ENCODE results near the gene SIRPG. TPM values are rescaled to one million over a fixed set of nuclear protein-coding genes. Genes with fewer than 3 reads are reported as not detected.

Gene SIRPG
- total RNA-seq, 1 donor from 2014 or later = not detected

GRCh38 chr20:1674361-1674760, 16.8 kb upstream of the SIRPG start:
- intact Hi-C loops (cut with DNase I) = no loop called here
- ATAC-seq (ENCODE audit: poor library complexity) (no peak), DNase-seq (no peak)

GRCh38 chr20:1673424-1673823, 15.8 kb upstream of the SIRPG start:
- DNase-seq (no peak), ATAC-seq (ENCODE audit: poor library complexity) (no peak)
- intact Hi-C loops (cut with DNase I) = no loop called here

DNA sequence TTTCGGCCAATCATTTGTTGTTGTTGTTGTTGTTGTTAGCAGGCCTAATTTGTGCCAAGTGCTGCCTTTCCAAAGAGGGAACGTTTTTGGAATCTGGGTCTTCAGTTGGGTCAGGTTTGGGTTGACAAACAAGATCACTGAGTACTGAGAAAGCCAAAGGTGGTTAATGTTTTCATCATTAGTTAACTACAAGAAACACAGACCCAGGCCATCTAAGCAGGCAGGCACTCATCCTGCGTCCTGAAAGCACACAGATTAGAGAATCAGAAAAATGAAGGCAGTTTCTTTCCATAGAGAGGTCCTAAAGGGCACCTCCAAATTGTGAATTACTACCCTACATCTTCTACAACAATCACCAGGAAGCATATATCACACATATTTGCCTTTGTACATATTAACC, 15.1 kb upstream of the SIRPG start:
- ATAC-seq (ENCODE audit: poor library complexity) = no peak
- intact Hi-C loops (cut with DNase I) = no loop called here
- DNase-seq = no peak

GRCh38 chr20:1671891-1672669, 14.5 kb upstream of the SIRPG start:
- intact Hi-C loops (cut with DNase I) = no loop called here
- DNase-seq = no peak
- no peak for ATAC-seq (ENCODE audit: poor library complexity)

DNA sequence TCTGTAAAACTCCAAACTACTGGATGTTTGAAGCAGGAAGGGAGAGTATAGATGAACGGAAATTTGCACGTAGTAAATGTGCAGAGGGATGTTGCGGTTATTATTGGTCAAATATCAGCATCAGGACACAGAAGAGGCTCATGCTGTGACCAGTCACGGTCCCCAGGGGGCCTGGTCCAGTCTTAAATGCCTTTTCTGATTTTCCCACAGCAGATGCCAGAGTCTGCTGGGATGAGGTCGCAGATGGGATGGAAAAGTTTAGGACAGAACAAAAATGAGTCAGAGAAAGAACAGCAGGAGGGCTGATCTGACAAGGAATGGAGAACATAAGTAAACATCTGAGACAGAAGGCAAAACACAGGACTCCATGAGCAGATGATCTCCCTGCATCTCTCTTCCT, 11.7 kb upstream of the SIRPG start:
- DNase-seq = peak; percentile 53
- no peak for ATAC-seq (ENCODE audit: poor library complexity)
- intact Hi-C loops (cut with DNase I) = no loop called here

DNA sequence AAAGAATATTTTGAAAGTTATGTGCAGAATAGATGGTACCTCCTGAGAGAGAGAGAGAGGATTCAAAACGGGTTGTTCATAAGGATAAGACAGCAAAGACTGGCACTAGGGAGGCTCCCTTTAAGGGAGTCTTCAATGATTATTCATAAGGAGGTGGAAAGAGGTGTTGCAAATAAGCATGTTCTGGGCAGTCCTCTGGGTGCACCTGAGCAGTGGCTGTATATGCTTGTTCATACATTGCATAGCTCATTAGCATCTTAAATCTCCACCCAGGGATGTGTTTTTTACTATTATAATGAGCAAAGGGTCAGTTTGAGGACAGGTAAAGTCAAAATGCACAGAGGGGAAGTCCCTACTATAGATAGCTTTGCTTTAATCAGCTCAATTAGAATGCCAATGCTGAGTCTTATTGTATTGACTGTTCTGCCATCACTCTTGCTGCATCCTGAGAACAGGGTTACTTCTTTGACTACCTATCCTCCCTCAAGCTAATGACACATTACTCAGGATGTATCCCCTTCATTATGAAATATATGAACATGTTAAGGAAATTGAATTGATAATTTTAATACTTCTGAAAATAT, 10.0 kb upstream of the SIRPG start:
- DNase-seq (no peak), ATAC-seq (ENCODE audit: poor library complexity) (no peak)
- intact Hi-C loops (cut with DNase I) = no loop called here

- intact Hi-C loops (cut with DNase I) = no loop called here
- no peak for ATAC-seq (ENCODE audit: poor library complexity)
- DNase-seq = no peak
Measured at GRCh38 chr20:1666802-1667201, 9.2 kb upstream of the SIRPG start.

GRCh38 chr20:1665345-1665744, 7.8 kb upstream of the SIRPG start:
- intact Hi-C loops (cut with DNase I) = no loop called here
- DNase-seq (no peak), ATAC-seq (ENCODE audit: poor library complexity) (no peak)

DNA sequence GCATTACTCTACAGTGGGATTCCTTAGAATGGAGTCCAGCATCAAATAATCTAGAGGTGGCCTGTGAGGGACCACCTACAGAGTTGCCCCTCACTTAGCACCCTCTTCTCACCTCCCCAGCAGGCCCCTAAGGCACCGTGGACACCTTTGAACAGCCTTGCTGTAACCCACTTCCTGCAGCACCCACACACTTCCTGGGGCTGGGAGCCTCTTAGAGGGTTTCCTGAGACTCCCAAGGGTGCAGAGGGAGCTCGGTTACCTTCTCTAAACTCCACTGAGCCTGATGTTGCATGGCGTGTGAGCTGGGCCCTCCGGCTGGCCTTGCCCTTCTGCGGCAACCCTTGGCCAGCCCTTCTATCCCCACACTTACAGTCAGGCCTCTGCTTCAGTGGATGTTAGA, 7.3 kb upstream of the SIRPG start:
- DNase-seq (no peak), ATAC-seq (ENCODE audit: poor library complexity) (no peak)
- intact Hi-C loops (cut with DNase I) = no loop called here

DNA sequence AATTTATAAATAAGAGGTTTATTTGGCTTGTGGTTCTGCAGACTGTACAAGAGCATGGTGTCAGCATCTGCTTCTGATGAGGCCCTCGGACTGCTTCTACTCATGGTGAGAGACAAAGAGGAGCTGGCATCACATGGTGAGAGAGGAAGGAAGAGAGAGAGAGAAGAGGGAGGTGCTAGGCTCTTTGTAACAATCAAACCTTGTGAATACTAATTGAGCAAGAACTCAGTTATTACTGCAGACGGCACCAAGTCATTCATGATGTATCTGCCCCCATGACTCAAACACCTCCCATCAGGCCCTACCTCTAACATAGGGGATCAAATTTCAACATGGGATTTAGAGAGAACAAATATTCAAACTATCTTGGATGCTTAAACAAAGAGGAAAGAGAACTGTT, 6.3 kb upstream of the SIRPG start:
- intact Hi-C loops (cut with DNase I) = no loop called here
- no peak for DNase-seq
- no peak for ATAC-seq (ENCODE audit: poor library complexity)

- intact Hi-C loops (cut with DNase I) = loop anchor here (2.0 kb wide), 1 partner anchor 35 kb away; no protein-coding TSS in a partner anchor
- DNase-seq (no peak), ATAC-seq (ENCODE audit: poor library complexity) (no peak)
Measured at GRCh38 chr20:1661542-1662299, 4.1 kb upstream of the SIRPG start.

DNA sequence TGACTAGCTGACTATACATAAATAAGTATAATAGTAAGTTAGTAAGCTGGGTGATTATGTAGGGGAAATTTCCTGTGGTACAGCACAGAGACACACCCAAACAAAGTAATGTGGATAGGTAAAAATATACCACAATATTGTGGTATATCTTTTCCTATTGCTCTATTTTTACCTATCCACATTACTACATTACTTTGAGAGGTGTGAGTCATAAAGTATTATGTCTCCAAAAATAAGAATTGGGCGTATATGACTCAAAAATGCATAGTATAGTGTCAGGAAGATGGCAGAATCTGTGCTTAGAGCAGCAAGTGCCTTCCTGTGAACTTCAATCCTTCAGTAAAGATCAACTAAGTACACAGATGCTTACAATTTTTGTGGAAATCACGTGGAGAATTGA, 2.7 kb upstream of the SIRPG start:
- intact Hi-C loops (cut with DNase I) = loop anchor here (2.0 kb wide), 1 partner anchor 37 kb away; no protein-coding TSS in a partner anchor
- ATAC-seq (ENCODE audit: poor library complexity) = no peak
- no peak for DNase-seq

DNA sequence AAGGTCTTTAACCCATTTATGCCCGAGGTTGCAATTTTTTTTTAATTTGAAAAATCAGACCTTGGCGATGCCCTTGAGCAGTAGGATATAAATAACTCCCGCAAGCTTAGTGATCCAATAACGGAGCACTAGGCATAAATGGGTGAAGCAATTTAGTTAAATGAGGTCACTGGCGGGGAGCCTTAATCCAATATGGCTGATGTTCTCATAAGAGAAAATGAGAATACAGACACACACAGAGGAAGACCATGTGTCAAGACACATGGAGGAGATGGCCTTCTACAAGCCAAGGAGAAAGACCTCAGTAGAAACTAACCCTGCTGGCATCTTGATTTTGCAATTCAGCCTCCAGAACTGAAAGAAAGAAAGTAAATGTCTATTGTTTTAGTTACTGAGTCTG, 735 bp downstream of the SIRPG start:
- DNase-seq (no peak), ATAC-seq (ENCODE audit: poor library complexity) (no peak)
- intact Hi-C loops (cut with DNase I) = no loop called here

DNA sequence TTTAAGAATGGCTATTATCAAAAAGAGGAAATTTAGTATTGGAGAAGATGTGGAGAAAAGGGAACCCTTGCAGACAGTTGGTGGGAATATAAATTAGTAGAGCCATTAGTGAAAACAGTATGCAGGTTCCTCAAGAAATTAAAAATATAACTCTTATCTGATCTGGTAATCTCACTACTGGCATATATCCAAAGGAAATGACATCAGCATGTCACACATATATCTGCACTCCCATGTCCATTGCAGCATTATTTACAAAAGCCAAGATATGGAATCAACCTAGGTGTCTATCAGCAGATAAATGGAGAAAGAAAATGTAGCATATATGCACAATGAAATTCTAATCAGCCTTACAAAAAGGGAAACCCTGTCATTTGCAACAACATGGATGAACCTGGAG, 2.6 kb downstream of the SIRPG start:
- no peak for DNase-seq
- intact Hi-C loops (cut with DNase I) = no loop called here
- no peak for ATAC-seq (ENCODE audit: poor library complexity)

DNA sequence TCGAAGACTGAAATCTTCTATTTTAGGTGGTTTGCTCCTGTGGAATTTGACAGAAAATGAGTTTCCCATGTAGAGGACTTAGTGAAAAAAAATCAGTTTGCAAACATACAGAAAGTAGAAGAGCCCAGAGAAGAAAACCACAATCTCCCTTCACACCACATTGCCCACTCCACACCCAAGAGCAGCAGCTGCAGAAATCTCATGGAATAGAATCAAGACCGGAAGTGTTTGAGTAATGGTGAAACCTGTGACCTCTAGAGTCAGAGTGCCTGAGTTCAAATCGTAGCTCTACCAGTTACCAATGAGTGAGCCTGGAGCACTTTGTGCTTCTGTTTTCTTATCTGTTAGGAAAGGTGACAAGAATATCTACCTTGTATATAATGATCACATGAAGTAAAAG, 4.6 kb downstream of the SIRPG start:
- intact Hi-C loops (cut with DNase I) = no loop called here
- ATAC-seq (ENCODE audit: poor library complexity) = no peak
- DNase-seq = no peak

DNA sequence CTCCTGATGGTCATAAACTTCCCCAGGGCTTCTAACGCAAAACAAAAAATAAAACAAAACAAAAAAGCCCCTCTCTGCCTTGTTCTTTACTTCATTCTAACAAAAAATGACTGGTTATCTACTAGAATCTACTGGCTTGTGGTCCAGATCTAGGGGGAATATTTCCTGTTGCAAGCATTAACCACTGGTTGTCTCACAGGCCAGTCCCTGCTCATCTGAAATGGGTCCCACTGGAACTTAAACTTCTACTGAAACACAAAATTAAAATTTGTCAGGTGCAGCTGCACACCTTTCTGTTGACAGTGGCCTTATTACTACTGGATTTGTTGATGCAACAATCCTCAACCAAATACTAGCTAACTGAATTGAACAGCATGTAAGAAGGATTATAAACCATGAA, 5.5 kb downstream of the SIRPG start:
- intact Hi-C loops (cut with DNase I) = no loop called here
- no peak for ATAC-seq (ENCODE audit: poor library complexity)
- no peak for DNase-seq

- intact Hi-C loops (cut with DNase I) = no loop called here
- DNase-seq = no peak
- no peak for ATAC-seq (ENCODE audit: poor library complexity)
Measured at GRCh38 chr20:1651268-1652058, 6.1 kb downstream of the SIRPG start.

- intact Hi-C loops (cut with DNase I) = no loop called here
- DNase-seq (no peak), ATAC-seq (ENCODE audit: poor library complexity) (no peak)
Measured at GRCh38 chr20:1648101-1648500, 9.5 kb downstream of the SIRPG start.

GRCh38 chr20:1646975-1647431, 10.6 kb downstream of the SIRPG start:
- ATAC-seq (ENCODE audit: poor library complexity) (no peak), DNase-seq (no peak)
- intact Hi-C loops (cut with DNase I) = no loop called here

Data from Right ventricle myocardium superior (tissue), 1 donor.